ENCODE data around the gene ACER1. TPM values are rescaled to one million over a fixed set of nuclear protein-coding genes. Genes with fewer than 3 reads are reported as not detected.
"Not testable (repeated sequence)": the region's sequence is repeated elsewhere in the genome, so short reads cannot be mapped to it uniquely, and the experiment has no call there.

ACER1 gene
- total and polyA plus RNA-seq, 2 experiments from 2014 or later = not detected

GRCh38 chr19:6355321-6356040 lies 22.1 kb upstream of the ACER1 start:
- H3K4me3 Mint-ChIP-seq; H3K4me2 ChIP-seq; H3K27ac Mint-ChIP-seq; DNase-seq (ENCODE audit: low spot score); H3K27ac ChIP-seq (ENCODE audit: low read depth); H3K36me3 Mint-ChIP-seq (ENCODE audit: low read depth); H3K27me3 ChIP-seq (ENCODE audit: insufficient read depth); H3K4me1 Mint-ChIP-seq; H3K9me2 ChIP-seq (ENCODE audit: insufficient read depth); H3K4me3 ChIP-seq; ATAC-seq; H2AFZ ChIP-seq; H3K4me1 ChIP-seq (ENCODE audit: insufficient read depth); H3K36me3 ChIP-seq (ENCODE audit: insufficient read depth); H4K20me1 ChIP-seq (replicated peaks; ENCODE audit: insufficient read depth); H3K79me2 ChIP-seq (replicated peaks; ENCODE audit: insufficient read depth); H3K27me3 Mint-ChIP-seq (ENCODE audit: insufficient read depth, low read depth, poor library complexity); H3F3A ChIP-seq (replicated peaks; ENCODE audit: low read depth): not testable (repeated sequence)
- peaks cover 44% of the 10 kb centered on the region for H3K9me3 Mint-ChIP-seq

- H3K27ac Mint-ChIP-seq = no peak overlapping the region
- Histone ChIP-seq H3K9me2 (ENCODE audit: insufficient read depth) (no peaks in the 10 kb centered on the region), H2AFZ (no peak overlapping the region), H3K4me2 (no peak overlapping the region), H3K27me3 (ENCODE audit: insufficient read depth) (no peaks in the 10 kb centered on the region), H3K4me3 (no peak overlapping the region), H3K4me1 (ENCODE audit: insufficient read depth) (no peaks in the 10 kb centered on the region), H4K20me1 (replicated peaks; ENCODE audit: insufficient read depth) (no peaks in the 10 kb centered on the region), H3K36me3 (ENCODE audit: insufficient read depth) (no peaks in the 10 kb centered on the region), H3F3A (replicated peaks; ENCODE audit: low read depth) (no peaks in the 10 kb centered on the region), H3K79me2 (replicated peaks; ENCODE audit: insufficient read depth) (no peaks in the 10 kb centered on the region), H3K27ac (ENCODE audit: low read depth) (no peak overlapping the region)
- H3K27me3 Mint-ChIP-seq (ENCODE audit: insufficient read depth, low read depth, poor library complexity) = no peaks in the 10 kb centered on the region
- peak; percentile 35 for DNase-seq (ENCODE audit: low spot score)
- H3K4me3 Mint-ChIP-seq = no peak overlapping the region
- no peaks in the 10 kb centered on the region for H3K36me3 Mint-ChIP-seq (ENCODE audit: low read depth)
- TF ChIP-seq POLR2AphosphoS5 (IDR thresholded peaks at IDR 0.05; ENCODE audit: low read depth) (no peak), NANOG (IDR thresholded peaks at IDR 0.05; ENCODE audit: borderline replicate concordance) (no peak), EZH2phosphoT487 (IDR thresholded peaks at IDR 0.05; ENCODE audit: unreplicated experiment) (no peak)
- TF ChIP-seq, protein P1, sequence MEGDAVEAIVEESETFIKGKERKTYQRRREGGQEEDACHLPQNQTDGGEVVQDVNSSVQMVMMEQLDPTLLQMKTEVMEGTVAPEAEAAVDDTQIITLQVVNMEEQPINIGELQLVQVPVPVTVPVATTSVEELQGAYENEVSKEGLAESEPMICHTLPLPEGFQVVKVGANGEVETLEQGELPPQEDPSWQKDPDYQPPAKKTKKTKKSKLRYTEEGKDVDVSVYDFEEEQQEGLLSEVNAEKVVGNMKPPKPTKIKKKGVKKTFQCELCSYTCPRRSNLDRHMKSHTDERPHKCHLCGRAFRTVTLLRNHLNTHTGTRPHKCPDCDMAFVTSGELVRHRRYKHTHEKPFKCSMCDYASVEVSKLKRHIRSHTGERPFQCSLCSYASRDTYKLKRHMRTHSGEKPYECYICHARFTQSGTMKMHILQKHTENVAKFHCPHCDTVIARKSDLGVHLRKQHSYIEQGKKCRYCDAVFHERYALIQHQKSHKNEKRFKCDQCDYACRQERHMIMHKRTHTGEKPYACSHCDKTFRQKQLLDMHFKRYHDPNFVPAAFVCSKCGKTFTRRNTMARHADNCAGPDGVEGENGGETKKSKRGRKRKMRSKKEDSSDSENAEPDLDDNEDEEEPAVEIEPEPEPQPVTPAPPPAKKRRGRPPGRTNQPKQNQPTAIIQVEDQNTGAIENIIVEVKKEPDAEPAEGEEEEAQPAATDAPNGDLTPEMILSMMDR (conservative IDR thresholded peaks at IDR 0.05; ENCODE audit: low read depth in 2 of 2) = peak; percentile 43 to 53
- peaks cover 47% of the 10 kb centered on the region for H3K9me3 Mint-ChIP-seq
- H3K4me1 Mint-ChIP-seq = no peaks in the 10 kb centered on the region
- no peak for ATAC-seq
Measured at GRCh38 chr19:6354098-6354674, 20.8 kb upstream of the ACER1 start.

GRCh38 chr19:6352381-6353165 lies 19.2 kb upstream of the ACER1 start:
- no peaks in the 10 kb centered on the region for H3K27me3 Mint-ChIP-seq (ENCODE audit: insufficient read depth, low read depth, poor library complexity)
- no peaks in the 10 kb centered on the region for H3K79me2 ChIP-seq (replicated peaks; ENCODE audit: insufficient read depth)
- H3K4me2 ChIP-seq = no peak overlapping the region
- H3K36me3 ChIP-seq (ENCODE audit: insufficient read depth) = no peaks in the 10 kb centered on the region
- no peaks in the 10 kb centered on the region for H3K4me1 ChIP-seq (ENCODE audit: insufficient read depth)
- no peak overlapping the region for H3K27ac ChIP-seq (ENCODE audit: low read depth)
- no peak overlapping the region for H3K4me3 Mint-ChIP-seq
- H3K4me1 Mint-ChIP-seq = no peaks in the 10 kb centered on the region
- no peaks in the 10 kb centered on the region for H3F3A ChIP-seq (replicated peaks; ENCODE audit: low read depth)
- no peak overlapping the region for H3K27ac Mint-ChIP-seq
- H3K27me3 ChIP-seq (ENCODE audit: insufficient read depth) = no peaks in the 10 kb centered on the region
- no peak overlapping the region for H2AFZ ChIP-seq
- TF ChIP-seq STAT1 (IDR thresholded peaks at IDR 0.05; ENCODE audit: unreplicated experiment) (no peak), POLR2AphosphoS5 (IDR thresholded peaks at IDR 0.05; ENCODE audit: low read depth) (no peak), REST (IDR thresholded peaks at IDR 0.05; ENCODE audit: unreplicated experiment) (no peak), NANOG (IDR thresholded peaks at IDR 0.05; ENCODE audit: borderline replicate concordance) (no peak), CREB1 (CRISPR knock-in tag; IDR thresholded peaks at IDR 0.05; ENCODE audit: low read depth) (no peak)
- peaks cover 61% of the 10 kb centered on the region for H3K9me3 Mint-ChIP-seq
- 0 out of 3 replicates have a peak, but pooled peaks cover 3% of the 10 kb centered on the region for H3K36me3 Mint-ChIP-seq (ENCODE audit: low read depth)
- DNase-seq (ENCODE audit: low spot score) (no peak), ATAC-seq (no peak)
- H3K4me3 ChIP-seq = no peak overlapping the region
- no peaks in the 10 kb centered on the region for H4K20me1 ChIP-seq (replicated peaks; ENCODE audit: insufficient read depth)
- H3K9me2 ChIP-seq (ENCODE audit: insufficient read depth) = no peaks in the 10 kb centered on the region
